Effector memory CD4-positive, alpha-beta T cell (primary cell): Measurements from ENCODE around the gene C17orf67.

ENCODE experiments used
- DNase-seq, 3 donors: peaks; one replicate each; pipeline ENCODE4 v3.0.0-alpha.2; 2020
- H3K27ac ChIP-seq: 2 replicates; pipeline ENCODE4 v1.7.0; 2013; ENCODE audit warnings: mild to moderate bottlenecking, low read length, moderate library complexity; ENCODE audit not compliant: insufficient read depth, poor library complexity, severe bottlenecking
- H3K27me3 ChIP-seq: replicated peaks from 2 replicates; pipeline ENCODE4 v1.7.0; 2013; ENCODE audit warnings: mild to moderate bottlenecking, low read length; ENCODE audit not compliant: insufficient read depth, control insufficient read depth, poor library complexity, severe bottlenecking
- H3K36me3 ChIP-seq: 2 replicates; pipeline ENCODE4 v1.7.0; 2013; ENCODE audit warnings: mild to moderate bottlenecking, low read length, moderate library complexity; ENCODE audit not compliant: control insufficient read depth, insufficient read depth
- H3K4me1 ChIP-seq: 2 replicates; pipeline ENCODE4 v1.7.0; 2013; ENCODE audit warnings: low read length, mild to moderate bottlenecking; ENCODE audit not compliant: control insufficient read depth, insufficient read depth, poor library complexity, severe bottlenecking
- H3K4me3 ChIP-seq: 2 replicates; pipeline ENCODE4 v1.7.0; 2013; ENCODE audit warnings: low read length, low read depth, mild to moderate bottlenecking; ENCODE audit not compliant: insufficient read depth, poor library complexity, severe bottlenecking
- H3K9me3 ChIP-seq: 2 replicates; pipeline ENCODE4 v1.7.0; 2013; ENCODE audit warnings: mild to moderate bottlenecking, low read length, moderate library complexity; ENCODE audit not compliant: control insufficient read depth

The C17orf67 gene

GRCh38 chr17:56866076-56866475, 32.4 kb upstream of the C17orf67 start:
- Histone ChIP-seq H3K27ac (no peak overlapping the region), H3K36me3 (peaks cover 30% of the 10 kb centered on the region), H3K4me3 (no peak overlapping the region), H3K27me3 (no peaks in the 10 kb centered on the region), H3K9me3 (no peaks in the 10 kb centered on the region), H3K4me1 (no peaks in the 10 kb centered on the region)
- no peak for DNase-seq

DNA sequence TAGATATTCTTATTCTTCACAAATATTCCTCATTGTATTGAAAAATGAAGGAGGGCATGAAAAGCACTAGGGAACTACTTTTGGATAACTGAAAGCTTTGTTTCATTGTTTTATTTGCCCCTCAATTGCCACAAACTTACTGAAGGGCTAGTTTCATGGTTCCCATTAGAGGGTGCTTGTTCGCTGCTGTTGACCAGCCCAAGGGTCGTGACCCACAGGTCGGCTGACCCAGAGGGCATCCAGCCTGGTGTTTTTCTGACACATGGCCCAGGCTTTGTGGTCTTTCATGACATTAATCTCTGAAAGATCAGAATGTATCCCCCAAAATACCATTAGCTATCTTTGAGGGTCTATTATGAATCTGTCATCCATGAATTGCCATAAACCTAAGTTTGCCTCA, 30.3 kb upstream of the C17orf67 start:
- Histone ChIP-seq H3K27ac (no peak overlapping the region), H3K4me1 (no peaks in the 10 kb centered on the region), H3K4me3 (no peak overlapping the region), H3K36me3 (peaks cover 40% of the 10 kb centered on the region), H3K9me3 (no peaks in the 10 kb centered on the region), H3K27me3 (no peaks in the 10 kb centered on the region)
- no peak for DNase-seq

DNA sequence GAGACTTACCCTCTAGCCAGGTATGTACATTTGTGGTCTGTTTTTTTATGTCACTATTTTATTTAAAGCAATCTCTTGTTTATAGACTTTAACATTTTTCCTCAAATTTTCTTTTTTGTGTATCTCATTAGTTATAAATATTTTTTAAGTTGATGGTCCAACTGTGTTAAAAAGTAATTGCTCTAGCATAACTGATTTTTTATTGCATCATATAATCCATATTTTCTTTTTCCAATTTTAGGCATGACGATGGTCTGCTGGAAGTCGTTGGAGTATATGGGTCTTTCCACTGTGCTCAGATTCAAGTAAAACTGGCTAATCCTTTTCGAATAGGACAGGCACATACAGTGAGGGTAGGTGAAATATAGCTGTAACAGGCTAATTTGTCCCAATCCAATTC, 28.2 kb upstream of the C17orf67 start:
- no peak overlapping the region for H3K27ac ChIP-seq
- no peak for DNase-seq
- no peaks in the 10 kb centered on the region for H3K4me1 ChIP-seq
- no peaks in the 10 kb centered on the region for H3K9me3 ChIP-seq
- H3K27me3 ChIP-seq: no peaks in the 10 kb centered on the region
- H3K36me3 ChIP-seq: peaks cover 48% of the 10 kb centered on the region
- H3K4me3 ChIP-seq: no peak overlapping the region

DNA sequence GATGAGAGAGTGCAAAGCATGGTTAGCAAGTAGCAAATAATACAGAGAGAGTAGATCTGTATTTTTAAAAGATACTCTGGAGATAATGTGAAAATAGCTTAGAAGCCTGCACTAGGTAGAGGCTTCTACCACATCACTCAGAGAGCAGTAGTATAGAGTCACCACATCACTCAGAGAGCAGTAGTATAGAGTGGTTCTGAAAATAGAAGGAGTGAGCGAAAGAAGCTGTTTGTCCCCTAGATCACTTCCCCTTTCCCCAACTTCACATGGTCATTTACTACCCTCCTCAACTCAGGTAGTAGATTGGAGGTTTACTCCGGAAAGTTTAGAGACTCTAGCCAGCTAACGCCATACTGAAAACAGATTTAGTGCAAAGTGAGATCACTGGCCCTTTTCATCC, 17.3 kb upstream of the C17orf67 start:
- H3K27ac ChIP-seq: no peak overlapping the region
- H3K36me3 ChIP-seq: peaks cover 41% of the 10 kb centered on the region
- no peaks in the 10 kb centered on the region for H3K27me3 ChIP-seq
- no peak overlapping the region for H3K4me3 ChIP-seq
- no peak for DNase-seq
- H3K9me3 ChIP-seq: no peaks in the 10 kb centered on the region
- no peaks in the 10 kb centered on the region for H3K4me1 ChIP-seq

DNA sequence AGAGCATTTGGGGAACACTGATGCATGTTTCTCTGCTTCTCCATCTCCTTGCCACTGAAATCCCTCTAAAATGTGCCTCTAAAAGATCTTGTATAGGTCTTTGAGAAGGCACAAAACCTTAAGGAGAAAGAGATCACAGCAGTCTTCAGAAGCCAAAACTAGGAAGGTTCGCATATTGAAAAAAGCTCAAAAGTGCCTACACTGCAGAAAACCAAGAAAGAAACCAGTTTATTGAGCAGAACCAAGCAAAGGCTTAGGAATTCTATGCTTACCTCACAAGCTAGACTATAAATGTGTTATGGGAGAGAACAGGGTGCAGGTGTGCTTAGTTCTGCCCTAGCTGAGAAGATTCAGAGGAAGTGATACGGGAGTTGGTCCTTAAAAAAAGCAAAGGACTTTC, 16.9 kb upstream of the C17orf67 start:
- H3K36me3 ChIP-seq: peaks cover 39% of the 10 kb centered on the region
- no peak overlapping the region for H3K27ac ChIP-seq
- no peak for DNase-seq

GRCh38 chr17:56849131-56849530, 15.4 kb upstream of the C17orf67 start:
- Histone ChIP-seq H3K27ac (no peak overlapping the region), H3K27me3 (no peaks in the 10 kb centered on the region), H3K36me3 (peaks cover 46% of the 10 kb centered on the region), H3K4me3 (no peak overlapping the region), H3K9me3 (no peaks in the 10 kb centered on the region), H3K4me1 (no peaks in the 10 kb centered on the region)
- DNase-seq: no peak

More for the DNA sequence above, 16.9 kb upstream of the C17orf67 start:
- Histone ChIP-seq H3K4me1 (no peaks in the 10 kb centered on the region), H3K9me3 (no peaks in the 10 kb centered on the region), H3K4me3 (no peak overlapping the region), H3K27me3 (no peaks in the 10 kb centered on the region)

- H3K9me3 ChIP-seq: no peaks in the 10 kb centered on the region
- H3K4me1 ChIP-seq: no peaks in the 10 kb centered on the region
- no peaks in the 10 kb centered on the region for H3K27me3 ChIP-seq
- H3K4me3 ChIP-seq: no peak overlapping the region
- H3K27ac ChIP-seq: no peak overlapping the region
- DNase-seq: no peak
- peaks cover 45% of the 10 kb centered on the region for H3K36me3 ChIP-seq
Observed at GRCh38 chr17:56847106-56847505, 13.4 kb upstream of the C17orf67 start.

DNA sequence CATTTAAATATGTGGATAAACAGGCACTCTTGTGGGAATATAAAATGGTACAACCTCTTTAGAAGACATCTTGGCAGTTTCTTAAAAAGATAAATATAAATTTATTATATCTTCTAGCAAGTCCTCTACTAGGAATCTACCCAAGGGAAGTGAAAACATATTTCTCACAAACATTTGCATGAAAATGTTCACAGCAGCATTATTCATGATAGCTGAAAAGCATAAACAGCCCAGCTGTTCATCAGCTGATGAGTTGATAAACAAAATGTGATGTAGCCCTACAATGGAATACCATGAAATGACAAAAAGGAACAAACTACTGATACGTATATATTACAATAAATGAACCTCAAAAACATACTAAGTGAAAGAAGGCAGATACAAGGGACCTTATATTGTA, 12.2 kb upstream of the C17orf67 start:
- Histone ChIP-seq H3K27ac (no peak overlapping the region), H3K27me3 (no peaks in the 10 kb centered on the region), H3K9me3 (no peaks in the 10 kb centered on the region), H3K36me3 (peaks cover 38% of the 10 kb centered on the region), H3K4me1 (no peaks in the 10 kb centered on the region), H3K4me3 (no peak overlapping the region)
- DNase-seq: no peak

- Histone ChIP-seq H3K27me3 (no peaks in the 10 kb centered on the region), H3K36me3 (peaks cover 15% of the 10 kb centered on the region), H3K9me3 (no peaks in the 10 kb centered on the region), H3K4me3 (no peak overlapping the region), H3K27ac (no peak overlapping the region), H3K4me1 (no peaks in the 10 kb centered on the region)
- no peak for DNase-seq
Observed at GRCh38 chr17:56842577-56842976, 8.9 kb upstream of the C17orf67 start.

DNA sequence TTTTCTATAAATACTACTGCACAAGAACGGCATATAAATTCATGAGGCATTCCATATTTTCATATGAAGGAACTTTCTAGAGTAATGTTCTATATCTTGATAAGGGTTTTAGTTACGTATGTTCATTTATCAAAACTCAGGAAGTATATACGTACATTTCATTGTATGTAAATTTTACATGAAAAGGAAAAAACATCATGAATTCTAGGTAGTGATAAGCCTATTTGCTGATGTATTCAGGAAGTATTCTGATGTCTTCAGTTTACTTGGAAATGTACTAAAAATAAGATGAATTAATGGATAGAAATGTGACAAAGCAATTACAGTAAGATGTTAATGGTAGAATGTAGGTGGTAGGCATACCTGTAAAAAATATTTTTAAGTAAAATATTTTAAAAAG, 5.0 kb upstream of the C17orf67 start:
- Histone ChIP-seq H3K4me3 (no peak overlapping the region), H3K9me3 (no peaks in the 10 kb centered on the region), H3K27me3 (no peaks in the 10 kb centered on the region), H3K27ac (no peak overlapping the region), H3K36me3 (peaks cover 7% of the 10 kb centered on the region), H3K4me1 (peaks cover 10% of the 10 kb centered on the region)
- DNase-seq: no peak

DNA sequence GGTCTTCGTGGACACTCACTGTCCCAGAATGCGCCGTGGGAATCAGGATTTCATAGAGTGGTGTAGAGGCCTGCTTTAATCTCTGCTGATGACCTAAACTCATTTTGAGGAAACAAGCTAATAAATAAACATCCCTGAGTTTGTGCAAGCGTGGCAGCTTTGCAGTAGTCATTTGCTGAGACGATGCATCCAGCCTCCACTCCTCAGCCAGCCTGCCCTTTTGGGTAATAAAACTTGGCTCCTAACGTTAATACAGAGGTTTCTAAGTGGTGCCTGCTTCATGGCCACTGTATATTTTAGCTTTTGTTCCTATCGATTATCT, 1.5 kb upstream of the C17orf67 start:
- Histone ChIP-seq H3K27me3 (no peaks in the 10 kb centered on the region), H3K4me3 (peak overlapping the region; percentile 91), H3K9me3 (no peaks in the 10 kb centered on the region), H3K36me3 (no peaks in the 10 kb centered on the region), H3K4me1 (peaks cover 23% of the 10 kb centered on the region), H3K27ac (peak overlapping the region; percentile 83)
- DNase-seq: no peak
